ENCODE measurements around the gene FYB1.

GRCh38 chr5:39055768-39056398 lies 163.5 kb downstream of the FYB1 start:
- TF ChIP-seq CTCF (IDR thresholded peaks at IDR 0.05) (no peak), POLR2A (IDR thresholded peaks at IDR 0.05) (no peak)

All from esophagus squamous epithelium (tissue), 4 donors.